Smooth muscle cell (in vitro differentiated cells): ENCODE results near the gene CCDC92. TPM values are rescaled to one million over a fixed set of nuclear protein-coding genes. Genes with fewer than 3 reads are reported as not detected.

Source experiments
- DNase-seq: peaks from one replicate; lab custom pipeline; 2025; ENCODE audit not compliant: unreplicated experiment; lab: John Stamatoyannopoulos, UW
- H2AFZ ChIP-seq: fragments of 200-600 bp; sonication (generic); 2 replicates; pipeline ENCODE4 v1.6.0; 2016; ENCODE audit warnings: antibody characterized with exemption, low read depth, mild to moderate bottlenecking
- H3F3A ChIP-seq: fragments of 200-600 bp; sonication (generic); 2 replicates; pipeline ENCODE4 v1.6.0; 2017; ENCODE audit warnings: antibody characterized with exemption, low read depth
- H3K27ac ChIP-seq: fragments of 200-600 bp; sonication (generic); 2 replicates; pipeline ENCODE4 v1.5.1; 2016; ENCODE audit warnings: low read depth, mild to moderate bottlenecking
- H3K27me3 ChIP-seq: fragments of 200-600 bp; sonication (generic); 2 replicates; pipeline ENCODE4 v1.6.1; 2016; ENCODE audit warnings: low read depth, mild to moderate bottlenecking
- H3K36me3 ChIP-seq: fragments of 200-600 bp; sonication (generic); 2 replicates; pipeline ENCODE4 v1.5.1; 2016; ENCODE audit warnings: low read depth
- H3K4me1 ChIP-seq: fragments of 200-600 bp; sonication (generic); 2 replicates; pipeline ENCODE4 v1.5.1; 2016; ENCODE audit warnings: low read depth
- H3K4me2 ChIP-seq: fragments of 200-600 bp; sonication (generic); 2 replicates; pipeline ENCODE4 v1.6.0; 2016; ENCODE audit warnings: mild to moderate bottlenecking
- H3K4me3 ChIP-seq: fragments of 200-600 bp; sonication (generic); 2 replicates; pipeline ENCODE4 v1.5.1; 2016; ENCODE audit warnings: mild to moderate bottlenecking
- H3K79me2 ChIP-seq: fragments of 200-600 bp; sonication (generic); 2 replicates; pipeline ENCODE4 v1.6.0; 2016; ENCODE audit warnings: low read depth, mild to moderate bottlenecking
- H3K9ac ChIP-seq: fragments of 200-600 bp; sonication (generic); 2 replicates; pipeline ENCODE4 v1.6.0; 2016; ENCODE audit warnings: low read depth
- H3K9me3 ChIP-seq: fragments of 200-600 bp; sonication (generic); replicated peaks from 2 replicates; pipeline ENCODE4 v1.5.1; 2016; ENCODE audit warnings: low read depth
- H4K20me1 ChIP-seq: fragments of 200-600 bp; sonication (generic); 2 replicates; pipeline ENCODE4 v1.6.0; 2016; ENCODE audit warnings: low read depth
- CTCF ChIP-seq: fragments of 200-600 bp; sonication (generic); IDR thresholded peaks from 2 replicates; pipeline ENCODE4 v1.5.1; 2017; ENCODE audit warnings: borderline replicate concordance, mild to moderate bottlenecking, antibody characterized with exemption; ENCODE audit not compliant: insufficient read depth, poor library complexity, severe bottlenecking
- WGBS: methylation state at CpG from one replicate; pipeline ENCODE4 v1.1.7; 2016; ENCODE audit warnings: low lambda C conversion rate; 5-methylcytosine and 5-hydroxymethylcytosine counted together
- polyA plus RNA-seq: library from polyadenylated mRNA; unstranded; fragments of >200 nt; fragmentation: Nextera tagmentation; extraction: Ambion mirVana; gene quantifications from 2 replicates; pipeline ENCODE4 v1.2.1, GENCODE V29; 2016
- total RNA-seq: library from RNA; depleted of rRNA; stranded (reverse); fragments of >200 nt; gene quantifications from 2 replicates; pipeline ENCODE4 v1.2.3, GENCODE V29; 2014

Gene CCDC92
- total and polyA plus RNA-seq, 2 experiments from 2014 or later, result 17.4 to 68.2 TPM

GRCh38 chr12:123992118-123992825 lies 19.6 kb upstream of the CCDC92 start:
- Histone ChIP-seq H3K27ac (peak overlapping the region; percentile 53), H3K9ac (no peak overlapping the region), H3K9me3 (no peaks in the 10 kb centered on the region), H3K79me2 (peaks cover 37% of the 10 kb centered on the region), H3K4me3 (no peak overlapping the region), H3K4me2 (peak overlapping the region; percentile 17), H3K27me3 (no peaks in the 10 kb centered on the region), H3K4me1 (peaks cover 27% of the 10 kb centered on the region), H2AFZ (no peak overlapping the region), H3K36me3 (peaks cover 3% of the 10 kb centered on the region), H3F3A (peaks cover 30% of the 10 kb centered on the region), H4K20me1 (peaks cover 76% of the 10 kb centered on the region)
- TF ChIP-seq CTCF, result no peak
- 82% methylated on average over 8 of the region's 8 CpGs for WGBS
- no peak for DNase-seq

GRCh38 chr12:123991372-123991951 lies 18.8 kb upstream of the CCDC92 start:
- no peak for TF ChIP-seq CTCF
- peaks cover 21% of the 10 kb centered on the region for H3K4me1 ChIP-seq
- peak overlapping the region; percentile 53 for H3K27ac ChIP-seq
- H3K4me2 ChIP-seq, result no peak overlapping the region
- H2AFZ ChIP-seq, result no peak overlapping the region
- no peaks in the 10 kb centered on the region for H3K9me3 ChIP-seq
- H3K36me3 ChIP-seq, result peaks cover 3% of the 10 kb centered on the region
- H3K9ac ChIP-seq, result no peak overlapping the region
- peaks cover 25% of the 10 kb centered on the region for H3F3A ChIP-seq
- H3K27me3 ChIP-seq, result no peaks in the 10 kb centered on the region
- H3K4me3 ChIP-seq, result no peak overlapping the region
- DNase-seq, result no peak
- peaks cover 41% of the 10 kb centered on the region for H3K79me2 ChIP-seq
- peaks cover 77% of the 10 kb centered on the region for H4K20me1 ChIP-seq
- WGBS, result 95% methylated on average over 2 of the region's 2 CpGs

- Histone ChIP-seq H3K27me3 (no peaks in the 10 kb centered on the region), H3K9me3 (no peaks in the 10 kb centered on the region), H2AFZ (no peak overlapping the region), H4K20me1 (peaks cover 70% of the 10 kb centered on the region), H3K27ac (peak overlapping the region; percentile 53), H3K79me2 (peaks cover 39% of the 10 kb centered on the region), H3F3A (peaks cover 19% of the 10 kb centered on the region), H3K36me3 (peaks cover 3% of the 10 kb centered on the region), H3K4me3 (no peak overlapping the region), H3K9ac (no peak overlapping the region), H3K4me1 (peaks cover 13% of the 10 kb centered on the region), H3K4me2 (peak overlapping the region; percentile 16)
- WGBS, result 75% methylated on average over 4 of the region's 4 CpGs
- DNase-seq, result no peak
- TF ChIP-seq CTCF, result no peak
These were observed 17.9 kb upstream of the CCDC92 start for GRCh38 chr12:123990511-123990910.
